H9 (cell line): ENCODE results near the gene SLAMF6. TPM values are rescaled to one million over a fixed set of nuclear protein-coding genes. Genes with fewer than 3 reads are reported as not detected.

Experiments used
- DNase-seq: peaks from one replicate; pipeline ENCODE4 v3.0.0-alpha.2; 2017
- H2AFZ ChIP-seq: one replicate; pipeline ENCODE4 v1.6.1; 2013; ENCODE audit warnings: mild to moderate bottlenecking, low read length, control low read depth, moderate library complexity
- H2AK5ac ChIP-seq: 2 replicates; pipeline ENCODE4 v1.6.1; 2013; ENCODE audit warnings: low read length, control low read depth, mixed read lengths; ENCODE audit not compliant: insufficient read length
- H2BK120ac ChIP-seq: one replicate; pipeline ENCODE4 v1.6.1; 2013; ENCODE audit warnings: low read depth, mild to moderate bottlenecking, low read length, control low read depth, inconsistent platforms; ENCODE audit not compliant: poor library complexity, severe bottlenecking
- H2BK12ac ChIP-seq: 2 replicates; pipeline ENCODE4 v1.6.1; 2013; ENCODE audit warnings: low read length, control low read depth, mixed read lengths, low read depth; ENCODE audit not compliant: insufficient read length
- H2BK15ac ChIP-seq: 2 replicates; pipeline ENCODE4 v1.6.1; 2013; ENCODE audit warnings: low read depth, low read length, control low read depth
- H2BK20ac ChIP-seq: one replicate; pipeline ENCODE4 v1.6.1; 2013; ENCODE audit warnings: low read depth, mild to moderate bottlenecking, low read length, control low read depth, inconsistent platforms; ENCODE audit not compliant: poor library complexity, severe bottlenecking
- H2BK5ac ChIP-seq: 2 replicates; pipeline ENCODE4 v1.6.1; 2013; ENCODE audit warnings: low read length, control low read depth, mixed read lengths; ENCODE audit not compliant: insufficient read length
- H3K14ac ChIP-seq: 2 replicates; pipeline ENCODE4 v1.6.1; 2013; ENCODE audit warnings: low read length, control low read depth; ENCODE audit not compliant: insufficient read depth
- H3K18ac ChIP-seq: 2 replicates; pipeline ENCODE4 v1.6.1; 2013; ENCODE audit warnings: low read depth, mild to moderate bottlenecking, mixed read lengths, low read length, control low read depth; ENCODE audit not compliant: insufficient read length
- H3K23ac ChIP-seq: 2 replicates; pipeline ENCODE4 v1.6.1; 2013; ENCODE audit warnings: low read length, control low read depth, mixed read lengths, low read depth; ENCODE audit not compliant: insufficient read length
- H3K23me2 ChIP-seq: 2 replicates; pipeline ENCODE4 v1.6.1; 2013; ENCODE audit warnings: low read depth, mild to moderate bottlenecking, mixed read lengths, low read length, control low read depth; ENCODE audit not compliant: insufficient read length, poor library complexity, severe bottlenecking
- H3K27ac ChIP-seq: 2 replicates; pipeline ENCODE4 v1.5.1; 2013; ENCODE audit warnings: low read length, control low read depth, mixed read lengths, low read depth; ENCODE audit not compliant: insufficient read length
- H3K27me3 ChIP-seq: 2 replicates; pipeline ENCODE4 v1.6.1; 2013; ENCODE audit warnings: low read length, control low read depth, inconsistent platforms; ENCODE audit not compliant: insufficient read depth
- H3K4ac ChIP-seq: 2 replicates; pipeline ENCODE4 v1.6.1; 2013; ENCODE audit warnings: low read depth, mild to moderate bottlenecking, control low read depth, inconsistent platforms, low read length, moderate library complexity
- H3K4me1 ChIP-seq: 2 replicates; pipeline ENCODE4 v1.6.1; 2013; ENCODE audit warnings: low read length, control low read depth, inconsistent platforms; ENCODE audit not compliant: insufficient read depth
- H3K4me2 ChIP-seq: 2 replicates; pipeline ENCODE4 v1.6.1; 2013; ENCODE audit warnings: low read length, control low read depth, mixed read lengths; ENCODE audit not compliant: insufficient read length, insufficient read depth
- H3K56ac ChIP-seq: 2 replicates; pipeline ENCODE4 v1.6.1; 2013; ENCODE audit warnings: low read depth, mild to moderate bottlenecking, mixed read lengths, low read length, control low read depth; ENCODE audit not compliant: insufficient read length
- H3K79me1 ChIP-seq: 2 replicates; pipeline ENCODE4 v1.6.1; 2013; ENCODE audit warnings: low read depth, mild to moderate bottlenecking, moderate library complexity, low read length, control low read depth, inconsistent platforms; ENCODE audit not compliant: insufficient read depth, poor library complexity, severe bottlenecking
- H3K79me2 ChIP-seq: 2 replicates; pipeline ENCODE4 v1.6.1; 2013; ENCODE audit warnings: low read length, control low read depth, inconsistent platforms; ENCODE audit not compliant: insufficient read depth
- H3K9ac ChIP-seq: 2 replicates; pipeline ENCODE4 v1.6.1; 2013; ENCODE audit warnings: low read length, control low read depth, mixed read lengths; ENCODE audit not compliant: insufficient read length; ENCODE audit errors: extremely low read depth
- H3K9me3 ChIP-seq: one replicate; pipeline ENCODE4 v1.6.1; 2013; ENCODE audit warnings: low read depth, low read length, inconsistent platforms; ENCODE audit not compliant: control insufficient read depth
- H3T11ph ChIP-seq: one replicate; pipeline ENCODE4 v1.6.1; 2013; ENCODE audit warnings: mild to moderate bottlenecking, low read length, control low read depth, inconsistent platforms
- H4K20me1 ChIP-seq: one replicate; pipeline ENCODE4 v1.6.1; 2013; ENCODE audit not compliant: control insufficient read depth, insufficient read length, insufficient read depth
- H4K5ac ChIP-seq: 2 replicates; pipeline ENCODE4 v1.6.1; 2013; ENCODE audit warnings: low read depth, mild to moderate bottlenecking, mixed read lengths, low read length, control low read depth; ENCODE audit not compliant: insufficient read length
- H4K8ac ChIP-seq: replicated peaks from 2 replicates; pipeline ENCODE4 v1.6.1; 2013; ENCODE audit warnings: low read length, control low read depth, mixed read lengths, low read depth; ENCODE audit not compliant: insufficient read length
- H4K91ac ChIP-seq: 2 replicates; pipeline ENCODE4 v1.6.1; 2013; ENCODE audit warnings: low read depth, mild to moderate bottlenecking, moderate library complexity, mixed read lengths, low read length, control low read depth; ENCODE audit not compliant: insufficient read length
- H3K27ac Mint-ChIP-seq, 3 experiments: 2 replicates in 2 of 3; 3 replicates in 1 of 3; pipeline ENCODE4 v1.8.0; 2020 to 2021; ENCODE audit warnings: mixed read lengths in 3 of 3, mild to moderate bottlenecking in 1 of 3, moderate library complexity in 1 of 3
- H3K27me3 Mint-ChIP-seq: 2 replicates; pipeline ENCODE4 v1.8.0; 2021; ENCODE audit warnings: low read depth, mild to moderate bottlenecking, moderate library complexity, mixed read lengths
- H3K36me3 Mint-ChIP-seq, 3 experiments: 2 replicates in 2 of 3; 3 replicates in 1 of 3; pipeline ENCODE4 v1.8.0; 2020 to 2021; ENCODE audit warnings: low read depth in 3 of 3, mixed read lengths in 3 of 3; ENCODE audit not compliant: insufficient read depth in 1 of 3
- H3K4me1 Mint-ChIP-seq, 2 experiments: 2 replicates each; pipeline ENCODE4 v1.8.0; 2020; ENCODE audit warnings: mixed read lengths in 2 of 2
- H3K4me3 Mint-ChIP-seq, 2 experiments: 2 replicates in 1 of 2; 3 replicates in 1 of 2; pipeline ENCODE4 v1.8.0; 2020 to 2021; ENCODE audit warnings: mild to moderate bottlenecking in 2 of 2, mixed read lengths in 2 of 2, moderate library complexity in 1 of 2
- H3K9me3 Mint-ChIP-seq, 2 experiments: 2 replicates in 1 of 2; 3 replicates in 1 of 2; pipeline ENCODE4 v1.8.0; 2020; ENCODE audit warnings: mild to moderate bottlenecking in 2 of 2, mixed read lengths in 2 of 2, moderate library complexity in 1 of 2
- WGBS: extraction: QIAGEN DNeasy Blood & Tissue Kit; methylation state at CpG from one replicate; pipeline ENCODE4 v1.1.7; 2013; ENCODE audit warnings: missing lambda C conversion rate, low lambda C conversion rate, mixed read lengths; ENCODE audit not compliant: insufficient read length; ENCODE audit errors: extremely low coverage; 5-methylcytosine and 5-hydroxymethylcytosine counted together
- total RNA-seq: library from RNA; stranded (reverse); gene quantifications from 2 replicates; pipeline ENCODE4 v1.2.1, GENCODE V29; 2021
- TF ChIP-seq, protein P1 (sequence below): fragments of 200-600 bp; sonication (generic); conservative IDR thresholded peaks from 3 replicates; pipeline ENCODE4 v1.8.0; 2021; ENCODE audit warnings: antibody characterized with exemption, mild to moderate bottlenecking

SLAMF6 gene
- total RNA-seq, 1 experiment from 2014 or later: not detected

DNA sequence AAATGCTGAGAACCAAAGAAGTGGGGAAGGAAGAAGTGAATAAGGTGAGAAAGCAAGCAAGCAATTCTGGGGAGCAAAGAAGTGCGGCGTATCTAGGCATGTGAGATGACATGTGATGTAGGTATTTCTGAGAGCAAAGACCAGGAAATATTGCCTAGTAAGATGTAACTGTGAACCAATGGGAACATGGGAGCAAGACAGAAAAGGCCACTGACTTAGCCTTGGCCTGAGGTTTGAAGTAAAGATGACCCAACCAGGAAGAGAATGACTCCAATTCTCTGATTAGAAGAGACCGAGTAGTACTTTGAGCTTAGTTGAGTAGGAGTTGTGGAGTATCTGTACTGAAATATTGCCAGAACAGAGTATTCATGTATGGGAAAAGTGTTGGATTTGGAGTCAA, 31.1 kb downstream of the SLAMF6 start:
- no peaks in the 10 kb centered on the region for H4K20me1 ChIP-seq
- no peak overlapping the region for H2BK5ac ChIP-seq
- H3K4me1 Mint-ChIP-seq: peaks cover 9 to 15% of the 10 kb centered on the region in 2 experiments
- H3K79me2 ChIP-seq: no peaks in the 10 kb centered on the region
- no peak overlapping the region for H3K4me2 ChIP-seq
- H2BK15ac ChIP-seq: no peak overlapping the region
- no peak overlapping the region for H3K56ac ChIP-seq
- H3K18ac ChIP-seq: no peak overlapping the region
- H3K27me3 Mint-ChIP-seq: no peaks in the 10 kb centered on the region; the same call in 1 of the 2 replicates
- H3K9me3 Mint-ChIP-seq: no peaks in the 10 kb centered on the region
- no peak overlapping the region for H3K27ac ChIP-seq
- H3K9ac ChIP-seq: no peak overlapping the region
- no peak overlapping the region for H2AFZ ChIP-seq
- DNase-seq: no peak
- no peaks in the 10 kb centered on the region for H3K36me3 Mint-ChIP-seq
- no peak overlapping the region for H3K27ac Mint-ChIP-seq
- no peaks in the 10 kb centered on the region for H3K27me3 ChIP-seq
- no peak overlapping the region for H3K14ac ChIP-seq
- no peaks in the 10 kb centered on the region for H3K9me3 ChIP-seq
- no peak overlapping the region for H4K8ac ChIP-seq
- no peak overlapping the region for H2BK12ac ChIP-seq
- peaks cover 2% of the 10 kb centered on the region; the same call in 1 of the 2 replicates for H3K4me1 ChIP-seq
- TF ChIP-seq, protein P1, sequence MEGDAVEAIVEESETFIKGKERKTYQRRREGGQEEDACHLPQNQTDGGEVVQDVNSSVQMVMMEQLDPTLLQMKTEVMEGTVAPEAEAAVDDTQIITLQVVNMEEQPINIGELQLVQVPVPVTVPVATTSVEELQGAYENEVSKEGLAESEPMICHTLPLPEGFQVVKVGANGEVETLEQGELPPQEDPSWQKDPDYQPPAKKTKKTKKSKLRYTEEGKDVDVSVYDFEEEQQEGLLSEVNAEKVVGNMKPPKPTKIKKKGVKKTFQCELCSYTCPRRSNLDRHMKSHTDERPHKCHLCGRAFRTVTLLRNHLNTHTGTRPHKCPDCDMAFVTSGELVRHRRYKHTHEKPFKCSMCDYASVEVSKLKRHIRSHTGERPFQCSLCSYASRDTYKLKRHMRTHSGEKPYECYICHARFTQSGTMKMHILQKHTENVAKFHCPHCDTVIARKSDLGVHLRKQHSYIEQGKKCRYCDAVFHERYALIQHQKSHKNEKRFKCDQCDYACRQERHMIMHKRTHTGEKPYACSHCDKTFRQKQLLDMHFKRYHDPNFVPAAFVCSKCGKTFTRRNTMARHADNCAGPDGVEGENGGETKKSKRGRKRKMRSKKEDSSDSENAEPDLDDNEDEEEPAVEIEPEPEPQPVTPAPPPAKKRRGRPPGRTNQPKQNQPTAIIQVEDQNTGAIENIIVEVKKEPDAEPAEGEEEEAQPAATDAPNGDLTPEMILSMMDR: no peak
- H3K79me1 ChIP-seq: no peaks in the 10 kb centered on the region
- H2BK20ac ChIP-seq: no peak overlapping the region
- no CpG with 5 or more reads among the region's 3 CpGs for WGBS
- H2BK120ac ChIP-seq: no peak overlapping the region
- no peak overlapping the region for H3K4me3 Mint-ChIP-seq
- no peak overlapping the region for H4K5ac ChIP-seq
- no peaks in the 10 kb centered on the region for H3K23me2 ChIP-seq
- no peak overlapping the region for H3K4ac ChIP-seq
- no peak overlapping the region for H2AK5ac ChIP-seq
- no peak overlapping the region for H3K23ac ChIP-seq
- no peak overlapping the region for H4K91ac ChIP-seq
- H3T11ph ChIP-seq: peak overlapping the region; percentile 54
